Measurements from ENCODE around the gene SNX3. TPM values are rescaled to one million over a fixed set of nuclear protein-coding genes. Genes with fewer than 3 reads are reported as not detected.
"Not testable (repeated sequence)": the region's sequence is repeated elsewhere in the genome, so short reads cannot be mapped to it uniquely, and the experiment has no call there.

Gene SNX3
- 291 and 406 TPM in 2 replicates for polyA plus RNA-seq (2011; rRNA removed)
- polyA minus RNA-seq (2011; rRNA and poly(A)+ RNA removed): 34.5 and 67.0 TPM in 2 replicates

GRCh38 chr6:108260809-108261569 is at the start of gene SNX3:
Gene SNX3 (minus strand): TSS chr6:108261040. CDS start chr6:108260921, 119 bp downstream.
- H3K27ac ChIP-seq (ENCODE audit: low read depth, low read length): peak within 1 kb of the TSS; percentile 86
- ChIA-PET CTCF (interaction anchor here (1.0 to 3.2 kb wide), 3 partner anchors 11 to 231 kb away, joined by 3 to 15 read pairs (median 3); no protein-coding TSS in a partner anchor), POLR2A (interaction anchor here (0.5 to 1.6 kb wide), 6 partner anchors 12 to 1919 kb away, joined by 3 to 9 read pairs (median 6); partner anchors contain the start of genes AFG1L and WASF1)
- H3K4me3 ChIP-seq (ENCODE audit: low read depth, low read length): peak within 1 kb of the TSS; percentile 86
- peaks cover 4% of the 10 kb centered on the region; the same call in 1 of the 2 replicates for H3K9me3 ChIP-seq (ENCODE audit: control insufficient read depth, insufficient read depth, low read length)
- TF ChIP-seq CTCF (IDR thresholded peaks at IDR 0.05; ENCODE audit: low read depth, low read length): peak; percentile 32
- DNase-seq (ENCODE audit: low read depth, low spot score): peak; percentile 90
- no peaks in the 10 kb centered on the region for H3K27me3 ChIP-seq (ENCODE audit: control insufficient read depth, insufficient read depth, low read length)

- ChIA-PET POLR2A (no interaction called here), CTCF (no interaction called here)
- no peak for TF ChIP-seq CTCF (IDR thresholded peaks at IDR 0.05; ENCODE audit: low read depth, low read length)
- Histone ChIP-seq H3K27ac (ENCODE audit: low read depth, low read length) (no peak overlapping the region), H3K27me3 (ENCODE audit: control insufficient read depth, insufficient read depth, low read length) (no peaks in the 10 kb centered on the region), H3K9me3 (ENCODE audit: control insufficient read depth, insufficient read depth, low read length) (no peaks in the 10 kb centered on the region), H3K4me3 (ENCODE audit: low read depth, low read length) (no peak overlapping the region)
- no peak for DNase-seq (ENCODE audit: low read depth, low spot score)
Observed at GRCh38 chr6:108309844-108310243, 49.0 kb upstream of the SNX3 start.

- POLR2A ChIA-PET: interaction anchor here (0.6 kb wide), 1 partner anchor 40 kb away, joined by 7 read pairs; no protein-coding TSS in a partner anchor
- not testable (repeated sequence) for H3K27ac ChIP-seq (ENCODE audit: low read depth, low read length)
Observed at GRCh38 chr6:108308641-108309040, 47.8 kb upstream of the SNX3 start.

GRCh38 chr6:108304646-108305045 is 43.8 kb upstream of the SNX3 start:
- Histone ChIP-seq H3K4me3 (ENCODE audit: low read depth, low read length) (no peak overlapping the region), H3K27me3 (ENCODE audit: control insufficient read depth, insufficient read depth, low read length) (no peaks in the 10 kb centered on the region), H3K9me3 (ENCODE audit: control insufficient read depth, insufficient read depth, low read length) (no peaks in the 10 kb centered on the region), H3K27ac (ENCODE audit: low read depth, low read length) (no peak overlapping the region)
- DNase-seq (ENCODE audit: low read depth, low spot score): no peak
- ChIA-PET POLR2A (no interaction called here), CTCF (no interaction called here)
- TF ChIP-seq CTCF (IDR thresholded peaks at IDR 0.05; ENCODE audit: low read depth, low read length): no peak

More at GRCh38 chr6:108308641-108309040, 47.8 kb upstream of the SNX3 start:
- H3K9me3 ChIP-seq (ENCODE audit: control insufficient read depth, insufficient read depth, low read length); DNase-seq (ENCODE audit: low read depth, low spot score); H3K4me3 ChIP-seq (ENCODE audit: low read depth, low read length); CTCF ChIA-PET; H3K27me3 ChIP-seq (ENCODE audit: control insufficient read depth, insufficient read depth, low read length): not testable (repeated sequence)

- ChIA-PET CTCF (interaction anchor here (0.6 kb wide), 1 partner anchor 29 kb away, joined by 3 read pairs; no protein-coding TSS in a partner anchor), POLR2A (no interaction called here)
- H3K27ac ChIP-seq (ENCODE audit: low read depth, low read length): no peak overlapping the region
- DNase-seq (ENCODE audit: low read depth, low spot score): no peak
- no peak for TF ChIP-seq CTCF (IDR thresholded peaks at IDR 0.05; ENCODE audit: low read depth, low read length)
- H3K9me3 ChIP-seq (ENCODE audit: control insufficient read depth, insufficient read depth, low read length): no peaks in the 10 kb centered on the region
- no peaks in the 10 kb centered on the region for H3K27me3 ChIP-seq (ENCODE audit: control insufficient read depth, insufficient read depth, low read length)
- H3K4me3 ChIP-seq (ENCODE audit: low read depth, low read length): no peak overlapping the region
Observed at GRCh38 chr6:108302386-108302785, 41.5 kb upstream of the SNX3 start.
